Measurements from ENCODE around the gene ATXN3.

Gene ATXN3

GRCh38 chr14:92106143-92106926, at the start of gene ATXN3:
Gene ATXN3, minus strand, starts transcription at chr14:92106582. Its CDS starts 30 bp downstream, at chr14:92106552.
- no peak for TF ChIP-seq Cebpa-rat (IDR thresholded peaks at IDR 0.05)
- H3K9ac ChIP-seq: peak within 1 kb of the TSS; percentile 90
- peaks cover 37% of the 10 kb centered on the region for H3K4me1 ChIP-seq
- 0 out of 2 replicates have a peak, but pooled peaks cover 6% of the 10 kb centered on the region for H3K36me3 ChIP-seq
- H3K4me3 ChIP-seq: peak within 1 kb of the TSS; percentile 83
- H3K9me3 ChIP-seq: no peaks in the 10 kb centered on the region
- peak within 1 kb of the TSS; percentile 91 for H3K27ac ChIP-seq
- peak within 1 kb of the TSS; percentile 82 for H3K4me2 ChIP-seq
- no peaks in the 10 kb centered on the region for H3K27me3 ChIP-seq
- peaks cover 47% of the 10 kb centered on the region for H4K20me1 ChIP-seq

- H3K36me3 ChIP-seq: peaks cover 85% of the 10 kb centered on the region
- H3K27me3 ChIP-seq: no peaks in the 10 kb centered on the region
- no peak for TF ChIP-seq Cebpa-rat (IDR thresholded peaks at IDR 0.05)
- H3K9ac ChIP-seq: no peak overlapping the region
- H3K9me3 ChIP-seq: no peaks in the 10 kb centered on the region
- H4K20me1 ChIP-seq: no peaks in the 10 kb centered on the region
- no peak overlapping the region for H3K27ac ChIP-seq
- H3K4me2 ChIP-seq: no peak overlapping the region
- no peak overlapping the region for H3K4me3 ChIP-seq
- H3K4me1 ChIP-seq: no peaks in the 10 kb centered on the region
Measured at GRCh38 chr14:92154283-92154942, 48.0 kb upstream of the ATXN3 start.

- no peak overlapping the region for H3K27ac ChIP-seq
- H3K36me3 ChIP-seq: peaks cover 84% of the 10 kb centered on the region
- no peak overlapping the region for H3K9ac ChIP-seq
- no peaks in the 10 kb centered on the region for H3K27me3 ChIP-seq
- H3K4me2 ChIP-seq: no peak overlapping the region
- no peaks in the 10 kb centered on the region for H4K20me1 ChIP-seq
- no peaks in the 10 kb centered on the region for H3K4me1 ChIP-seq
- TF ChIP-seq Cebpa-rat (IDR thresholded peaks at IDR 0.05): no peak
- no peaks in the 10 kb centered on the region for H3K9me3 ChIP-seq
- no peak overlapping the region for H3K4me3 ChIP-seq
Measured at GRCh38 chr14:92153581-92153980, 47.2 kb upstream of the ATXN3 start.

- no peak overlapping the region for H3K4me2 ChIP-seq
- H3K4me1 ChIP-seq: no peaks in the 10 kb centered on the region
- H3K27me3 ChIP-seq: no peaks in the 10 kb centered on the region
- TF ChIP-seq Cebpa-rat (IDR thresholded peaks at IDR 0.05): no peak
- H3K9ac ChIP-seq: no peak overlapping the region
- H3K27ac ChIP-seq: no peak overlapping the region
- peaks cover 95% of the 10 kb centered on the region for H3K36me3 ChIP-seq
- H3K9me3 ChIP-seq: no peaks in the 10 kb centered on the region
- H4K20me1 ChIP-seq: 0 out of 2 replicates have a peak, but pooled peaks cover 6% of the 10 kb centered on the region
- H3K4me3 ChIP-seq: no peak overlapping the region
Measured at GRCh38 chr14:92144708-92145107, 38.3 kb upstream of the ATXN3 start.

GRCh38 chr14:92143962-92144361, 37.6 kb upstream of the ATXN3 start:
- no peak overlapping the region for H3K4me2 ChIP-seq
- no peak overlapping the region for H3K27ac ChIP-seq
- TF ChIP-seq Cebpa-rat (IDR thresholded peaks at IDR 0.05): no peak
- H3K27me3 ChIP-seq: no peaks in the 10 kb centered on the region
- H3K9ac ChIP-seq: no peak overlapping the region
- 0 out of 2 replicates have a peak, but pooled peaks cover 6% of the 10 kb centered on the region for H4K20me1 ChIP-seq
- H3K36me3 ChIP-seq: peaks cover 95% of the 10 kb centered on the region
- H3K4me3 ChIP-seq: no peak overlapping the region
- no peaks in the 10 kb centered on the region for H3K4me1 ChIP-seq
- H3K9me3 ChIP-seq: no peaks in the 10 kb centered on the region

GRCh38 chr14:92143309-92143708, 36.9 kb upstream of the ATXN3 start:
- no peak overlapping the region for H3K4me2 ChIP-seq
- no peak overlapping the region for H3K9ac ChIP-seq
- H3K36me3 ChIP-seq: peaks cover 96% of the 10 kb centered on the region
- no peaks in the 10 kb centered on the region for H3K4me1 ChIP-seq
- H3K27me3 ChIP-seq: no peaks in the 10 kb centered on the region
- no peak overlapping the region for H3K27ac ChIP-seq
- no peak overlapping the region for H3K4me3 ChIP-seq
- TF ChIP-seq Cebpa-rat (IDR thresholded peaks at IDR 0.05): no peak
- H3K9me3 ChIP-seq: no peaks in the 10 kb centered on the region
- H4K20me1 ChIP-seq: 0 out of 2 replicates have a peak, but pooled peaks cover 6% of the 10 kb centered on the region

GRCh38 chr14:92135269-92135668, 28.9 kb upstream of the ATXN3 start:
- Histone ChIP-seq H3K27me3 (no peaks in the 10 kb centered on the region), H3K9me3 (no peaks in the 10 kb centered on the region), H3K4me2 (no peak overlapping the region), H3K4me1 (no peaks in the 10 kb centered on the region), H3K36me3 (peaks cover 95% of the 10 kb centered on the region), H4K20me1 (no peaks in the 10 kb centered on the region; the same call in 1 of the 2 replicates), H3K9ac (no peak overlapping the region), H3K4me3 (no peak overlapping the region), H3K27ac (no peak overlapping the region)
- no peak for TF ChIP-seq Cebpa-rat (IDR thresholded peaks at IDR 0.05)

GRCh38 chr14:92134456-92134855, 28.1 kb upstream of the ATXN3 start:
- Histone ChIP-seq H3K4me3 (no peak overlapping the region), H3K4me2 (no peak overlapping the region), H3K4me1 (no peaks in the 10 kb centered on the region), H3K36me3 (peaks cover 95% of the 10 kb centered on the region), H3K27ac (no peak overlapping the region), H3K9me3 (no peaks in the 10 kb centered on the region), H3K9ac (no peak overlapping the region), H4K20me1 (no peaks in the 10 kb centered on the region; the same call in 1 of the 2 replicates), H3K27me3 (no peaks in the 10 kb centered on the region)
- no peak for TF ChIP-seq Cebpa-rat (IDR thresholded peaks at IDR 0.05)

GRCh38 chr14:92122761-92123160, 16.4 kb upstream of the ATXN3 start:
- no peak for TF ChIP-seq Cebpa-rat (IDR thresholded peaks at IDR 0.05)
- Histone ChIP-seq H3K27ac (peak overlapping the region; percentile 99), H4K20me1 (no peaks in the 10 kb centered on the region), H3K36me3 (peaks cover 35% of the 10 kb centered on the region), H3K9me3 (no peaks in the 10 kb centered on the region), H3K4me2 (peak overlapping the region; percentile 89), H3K9ac (peak overlapping the region; percentile 99), H3K4me1 (peaks cover 45% of the 10 kb centered on the region), H3K4me3 (peak overlapping the region; percentile 94), H3K27me3 (no peaks in the 10 kb centered on the region)

GRCh38 chr14:92122351-92122677, 15.9 kb upstream of the ATXN3 start:
- H3K4me1 ChIP-seq: peaks cover 49% of the 10 kb centered on the region
- no peaks in the 10 kb centered on the region for H4K20me1 ChIP-seq
- peaks cover 35% of the 10 kb centered on the region for H3K36me3 ChIP-seq
- peak overlapping the region; percentile 94 for H3K4me3 ChIP-seq
- no peaks in the 10 kb centered on the region for H3K27me3 ChIP-seq
- no peaks in the 10 kb centered on the region for H3K9me3 ChIP-seq
- peak overlapping the region; percentile 99 for H3K27ac ChIP-seq
- H3K4me2 ChIP-seq: peak overlapping the region; percentile 89
- peak overlapping the region; percentile 99 for H3K9ac ChIP-seq
- no peak for TF ChIP-seq Cebpa-rat (IDR thresholded peaks at IDR 0.05)
